Right ventricle myocardium superior (tissue), 1 donor: ENCODE measurements around the gene OR2B6. TPM values are rescaled to one million over a fixed set of nuclear protein-coding genes. Genes with fewer than 3 reads are reported as not detected.
"Not testable (repeated sequence)": the region's sequence is repeated elsewhere in the genome, so short reads cannot be mapped to it uniquely, and the experiment has no call there.

ENCODE experiments used
- ATAC-seq: fragments of 200-7000 bp; cut with Tn5 transposase; one replicate; pipeline ENCODE4 v1.9.1; 2020; ENCODE audit warnings: mild to moderate bottlenecking; ENCODE audit not compliant: poor library complexity
- DNase-seq: peaks from one replicate; pipeline ENCODE4 v3.0.0-alpha.2; 2020
- intact Hi-C: fragments of 100-400 bp; cut with DNase I; formaldehyde crosslinking; loops from one replicate; pipeline ENCODE4 v1.11.2; 2022
- long read RNA-seq: library from polyadenylated mRNA; unstranded; transcript quantifications from one replicate; pipeline ENCODE4 v2.0.0, GENCODE V29; 2021
- total RNA-seq: library from RNA; stranded (reverse); fragmentation: NEBNext Ultra II Directional; extraction: Animal tissue kit (Norgen Biotek cat#: 25700); gene quantifications from one replicate; pipeline ENCODE4 v1.2.1, GENCODE V29; 2021
- donor health status: DM: no; HTN: yes; CAD: no; lungs with severe emphysema.

Gene OR2B6
- total RNA-seq = not detected
- long read RNA-seq = 0 reads

- intact Hi-C loops = no loop called here
- DNase-seq (no peak), ATAC-seq (no peak)
These were observed at the start of gene OR2B6 for GRCh38 chr6:27956941-27957340. OR2B6 (plus strand) TSS chr6:27957241; CDS start chr6:27957241, 0 bp downstream.

GRCh38 chr6:27908017-27908416 is 49.0 kb upstream of the OR2B6 start:
- intact Hi-C loops = no loop called here
- ATAC-seq (no peak), DNase-seq (no peak)

- DNase-seq (no peak), ATAC-seq (no peak)
- intact Hi-C loops = no loop called here
These were observed 45.0 kb upstream of the OR2B6 start, which contains the start of gene OR2B2 for GRCh38 chr6:27911956-27912446. OR2B2 (minus strand) TSS chr6:27912396; CDS start chr6:27912319, 77 bp downstream.

- intact Hi-C loops = no loop called here
- DNase-seq (no peak), ATAC-seq (no peak)
These were observed 34.1 kb upstream of the OR2B6 start for GRCh38 chr6:27922949-27923348.

- ATAC-seq (no peak), DNase-seq (no peak)
- intact Hi-C loops = no loop called here
These were observed 32.9 kb upstream of the OR2B6 start for GRCh38 chr6:27924179-27924578.

- intact Hi-C loops, DNase-seq, ATAC-seq: not testable (repeated sequence)
These were observed 29.0 kb upstream of the OR2B6 start for GRCh38 chr6:27928041-27928440.

- DNase-seq, intact Hi-C loops, ATAC-seq: not testable (repeated sequence)
These were observed 27.1 kb upstream of the OR2B6 start for GRCh38 chr6:27929930-27930329.

- intact Hi-C loops = no loop called here
- DNase-seq (no peak), ATAC-seq (no peak)
These were observed 25.8 kb upstream of the OR2B6 start for GRCh38 chr6:27931209-27931608.

- intact Hi-C loops = no loop called here
- DNase-seq = no peak
- no peak for ATAC-seq
These were observed 16.3 kb upstream of the OR2B6 start for GRCh38 chr6:27940766-27941165.

- DNase-seq, ATAC-seq, intact Hi-C loops: not testable (repeated sequence)
These were observed 14.0 kb upstream of the OR2B6 start for GRCh38 chr6:27943072-27943471.

- intact Hi-C loops = no loop called here
- DNase-seq = no peak
- ATAC-seq = no peak
These were observed 8.8 kb upstream of the OR2B6 start for GRCh38 chr6:27948237-27948636.

- intact Hi-C loops = no loop called here
- no peak for ATAC-seq
- no peak for DNase-seq
These were observed 6.0 kb upstream of the OR2B6 start for GRCh38 chr6:27951040-27951439.

GRCh38 chr6:27957516-27957915 is 475 bp downstream of the OR2B6 start:
- no peak for DNase-seq
- intact Hi-C loops = no loop called here
- no peak for ATAC-seq

- no peak for DNase-seq
These were observed 5.5 kb downstream of the OR2B6 start for GRCh38 chr6:27962506-27962905.

GRCh38 chr6:27966044-27966443 is 9.0 kb downstream of the OR2B6 start:
- ATAC-seq = no peak
- no peak for DNase-seq
- intact Hi-C loops = no loop called here

More at GRCh38 chr6:27962506-27962905, 5.5 kb downstream of the OR2B6 start:
- intact Hi-C loops = no loop called here
- ATAC-seq = no peak

GRCh38 chr6:27966816-27967426 is 9.9 kb downstream of the OR2B6 start:
- DNase-seq (no peak), ATAC-seq (no peak)
- intact Hi-C loops = no loop called here

- ATAC-seq (no peak), DNase-seq (no peak)
- intact Hi-C loops = no loop called here
These were observed 13.4 kb downstream of the OR2B6 start for GRCh38 chr6:27970444-27970843.

GRCh38 chr6:27972750-27973149 is 15.7 kb downstream of the OR2B6 start:
- ATAC-seq (no peak), DNase-seq (no peak)
- intact Hi-C loops = no loop called here

GRCh38 chr6:27977387-27977786 is 20.3 kb downstream of the OR2B6 start:
- ATAC-seq (no peak), DNase-seq (no peak)

GRCh38 chr6:27978705-27979104 is 21.7 kb downstream of the OR2B6 start:
- intact Hi-C loops = no loop called here
- DNase-seq (no peak), ATAC-seq (no peak)

More at GRCh38 chr6:27977387-27977786, 20.3 kb downstream of the OR2B6 start:
- intact Hi-C loops = no loop called here

- intact Hi-C loops = no loop called here
- no peak for DNase-seq
- ATAC-seq = no peak
These were observed 23.1 kb downstream of the OR2B6 start for GRCh38 chr6:27980111-27980510.
